H1 (cell line): ENCODE data around the gene RAET1G. TPM values are rescaled to one million over a fixed set of nuclear protein-coding genes. Genes with fewer than 3 reads are reported as not detected.

ENCODE experiments used
- ATF2 ChIP-seq: IDR thresholded peaks from 2 replicates; pipeline ENCODE4 v1.6.1; 2012; ENCODE audit warnings: low read length, inconsistent platforms
- CEBPB ChIP-seq: IDR thresholded peaks from 2 replicates; pipeline ENCODE4 v1.6.1; 2012; ENCODE audit warnings: low read depth, low read length
- CHD7 ChIP-seq: fragments of 300-600 bp; sonication (generic); IDR thresholded peaks from 2 replicates; pipeline ENCODE4 v1.7.1; 2012; ENCODE audit warnings: low read length, moderate library complexity, mild to moderate bottlenecking, inconsistent platforms; ENCODE audit not compliant: insufficient replicate concordance
- GTF2F1 ChIP-seq: IDR thresholded peaks from 2 replicates; pipeline ENCODE4 v1.6.1; 2012; ENCODE audit warnings: low read depth, low read length, improper control_type of control experiment, borderline replicate concordance
- POLR2A ChIP-seq, 2 experiments: IDR thresholded peaks; 1 replicate in 1 of 2; 2 replicates in 1 of 2; pipeline ENCODE4 v1.6.1; 2011; ENCODE audit warnings: low read depth in 2 of 2, low read length in 2 of 2, mild to moderate bottlenecking in 2 of 2; ENCODE audit errors: control extremely low read depth in 1 of 2
- POLR2AphosphoS5 ChIP-seq: IDR thresholded peaks from 2 replicates; pipeline ENCODE4 v1.6.1; 2011; ENCODE audit warnings: low read depth, low read length
- SAP30 ChIP-seq: fragments of 300-600 bp; sonication (generic); IDR thresholded peaks from 2 replicates; pipeline ENCODE4 v1.7.1; 2012; ENCODE audit warnings: low read length, moderate library complexity, mild to moderate bottlenecking, inconsistent platforms; ENCODE audit not compliant: insufficient read depth, insufficient replicate concordance
- SRF ChIP-seq: IDR thresholded peaks from 2 replicates; pipeline ENCODE4 v1.6.1; 2011; ENCODE audit warnings: mild to moderate bottlenecking, low read depth, low read length, moderate library complexity
- TEAD4 ChIP-seq: IDR thresholded peaks from 2 replicates; pipeline ENCODE4 v1.6.1; 2012; ENCODE audit warnings: low read depth, low read length, inconsistent platforms, mixed read lengths
- polyA plus RNA-seq, 7 experiments: library from polyadenylated mRNA; depleted of rRNA in 3 of 7; stranded (reverse) in 5 of 7; unstranded in 2 of 7; fragments of >200 nt in 5 of 7; fragments of 200-250 nt in 2 of 7; gene quantifications; 1 replicate in 5 of 7; 2 replicates in 1 of 7; 4 replicates in 1 of 7; pipeline versions ENCODE4 v1.2.1 to v1.2.3, GENCODE V29; 2011 to 2013; ENCODE audit warnings: missing spikeins in 2 of 7, mixed read lengths in 2 of 7
- total RNA-seq: library from RNA; stranded (reverse); fragmentation: NEBNext Ultra II Directional; extraction: Animal tissue kit (Norgen Biotek cat#: 25700); gene quantifications from 2 replicates; pipeline ENCODE4 v1.2.1, GENCODE V29; 2021

The RAET1G gene
- total and polyA plus RNA-seq, 2 of the 8 experiments (the other 6 are each of a cell fraction or from before 2014, with no cell fraction given) = 0.08 TPM; not detected in 1

GRCh38 chr6:149938571-149939355 lies 15.8 kb upstream of the RAET1G start (continued):
- TF ChIP-seq CHD7 (no peak), POLR2A (IDR thresholded peaks at IDR 0.05; ENCODE audit: control extremely low read depth in 1 of 2, low read depth in 2 of 2, low read length in 2 of 2) (no peak), TEAD4 (no peak), POLR2AphosphoS5 (no peak), CEBPB (no peak), SAP30 (no peak), ATF2 (no peak), SRF (no peak), GTF2F1 (no peak)
